Neural progenitor cell (in vitro differentiated cells): Measurements from ENCODE around the gene CDH12.

ENCODE experiments used
- EZH2 ChIP-seq: fragments of 200-600 bp; sonication (generic); IDR thresholded peaks from 2 replicates; pipeline ENCODE4 v1.6.1; 2017; ENCODE audit warnings: antibody characterized with exemption, mild to moderate bottlenecking, moderate library complexity
- TF ChIP-seq, protein P1 (sequence below): fragments of 200-600 bp; sonication (generic); IDR thresholded peaks from 2 replicates; pipeline ENCODE4 v1.5.1; 2017; ENCODE audit warnings: antibody characterized with exemption, mild to moderate bottlenecking

GRCh38 chr5:22644859-22645258 is 208.3 kb downstream of the CDH12 start:
- TF ChIP-seq, protein P1, sequence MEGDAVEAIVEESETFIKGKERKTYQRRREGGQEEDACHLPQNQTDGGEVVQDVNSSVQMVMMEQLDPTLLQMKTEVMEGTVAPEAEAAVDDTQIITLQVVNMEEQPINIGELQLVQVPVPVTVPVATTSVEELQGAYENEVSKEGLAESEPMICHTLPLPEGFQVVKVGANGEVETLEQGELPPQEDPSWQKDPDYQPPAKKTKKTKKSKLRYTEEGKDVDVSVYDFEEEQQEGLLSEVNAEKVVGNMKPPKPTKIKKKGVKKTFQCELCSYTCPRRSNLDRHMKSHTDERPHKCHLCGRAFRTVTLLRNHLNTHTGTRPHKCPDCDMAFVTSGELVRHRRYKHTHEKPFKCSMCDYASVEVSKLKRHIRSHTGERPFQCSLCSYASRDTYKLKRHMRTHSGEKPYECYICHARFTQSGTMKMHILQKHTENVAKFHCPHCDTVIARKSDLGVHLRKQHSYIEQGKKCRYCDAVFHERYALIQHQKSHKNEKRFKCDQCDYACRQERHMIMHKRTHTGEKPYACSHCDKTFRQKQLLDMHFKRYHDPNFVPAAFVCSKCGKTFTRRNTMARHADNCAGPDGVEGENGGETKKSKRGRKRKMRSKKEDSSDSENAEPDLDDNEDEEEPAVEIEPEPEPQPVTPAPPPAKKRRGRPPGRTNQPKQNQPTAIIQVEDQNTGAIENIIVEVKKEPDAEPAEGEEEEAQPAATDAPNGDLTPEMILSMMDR: no peak
- no peak for TF ChIP-seq EZH2
